K562 (cell line): ENCODE results near the gene PRR35. TPM values are rescaled to one million over a fixed set of nuclear protein-coding genes. Genes with fewer than 3 reads are reported as not detected.

Experiments
- CBX1 ChIP-seq: sonication (generic); IDR thresholded peaks from 2 replicates; pipeline ENCODE4 v1.6.1; 2016; ENCODE audit warnings: antibody characterized with exemption, low read depth, mild to moderate bottlenecking
- ETV6 ChIP-seq, 3 experiments: fragments of 150-350 bp in 1 of 3; sonication (generic) in 1 of 3; formaldehyde crosslinking in 1 of 3; IDR thresholded peaks; 2 replicates each; pipeline versions ENCODE4 v1.6.1 to v1.8.0; 2014 to 2022; ENCODE audit warnings: borderline replicate concordance in 2 of 3, low read depth in 2 of 3, antibody characterized with exemption in 1 of 3, low read length in 1 of 3, mild to moderate bottlenecking in 1 of 3, missing genetic modification reagents in 1 of 3
- HOXB6 ChIP-seq: fragments of 250-450 bp; sonication (Bioruptor Pico); IDR thresholded peaks from 2 replicates; pipeline ENCODE4 v1.5.1; 2022; ENCODE audit warnings: mild to moderate bottlenecking, borderline replicate concordance
- NKRF ChIP-seq: fragments of 450-650 bp; IDR thresholded peaks from 2 replicates; pipeline ENCODE4 v1.6.1; 2016; ENCODE audit warnings: borderline replicate concordance
- REST ChIP-seq, 2 experiments: fragments of 450-650 bp; formaldehyde crosslinking in 1 of 2; IDR thresholded peaks; 2 replicates each; pipeline versions ENCODE4 v1.4.0 to v1.6.1; 2014 to 2020; ENCODE audit warnings: mild to moderate bottlenecking in 2 of 2, borderline replicate concordance in 1 of 2, low read depth in 1 of 2
- SIRT6 ChIP-seq: IDR thresholded peaks from one replicate; pipeline ENCODE4 v1.6.1; 2012; ENCODE audit warnings: low read depth, mild to moderate bottlenecking, control low read depth, inconsistent platforms, low read length, moderate library complexity
- SMAD1 ChIP-seq: fragments of 150-350 bp; IDR thresholded peaks from 2 replicates; pipeline ENCODE4 v1.6.1; 2014; ENCODE audit warnings: low read length, low read depth; ENCODE audit not compliant: partially characterized antibody
- SMAD4 ChIP-seq: fragments of 250-450 bp; sonication (Bioruptor Pico); conservative IDR thresholded peaks from 2 replicates; pipeline ENCODE4 v1.8.0; 2021; ENCODE audit warnings: inconsistent platforms, mild to moderate bottlenecking, moderate library complexity
- TAF9B ChIP-seq: fragments of 450-650 bp; IDR thresholded peaks from 2 replicates; pipeline ENCODE4 v1.6.1; 2018; ENCODE audit warnings: mild to moderate bottlenecking; ENCODE audit not compliant: partially characterized antibody
- TRIM28 ChIP-seq: fragments of 450-650 bp; IDR thresholded peaks from 2 replicates; pipeline ENCODE4 v1.6.1; 2017
- TSHZ1 ChIP-seq: fragments of 250-450 bp; sonication (Bioruptor Pico); IDR thresholded peaks from 2 replicates; pipeline ENCODE4 v1.4.0; 2020; ENCODE audit warnings: mild to moderate bottlenecking, moderate library complexity
- XRCC3 ChIP-seq: fragments of 450-650 bp; IDR thresholded peaks from 2 replicates; pipeline ENCODE4 v1.6.1; 2017; ENCODE audit warnings: mild to moderate bottlenecking, moderate library complexity
- polyA plus RNA-seq, 8 experiments: library from polyadenylated mRNA; depleted of rRNA in 4 of 8; stranded (reverse) in 5 of 8; unstranded in 3 of 8; fragments of >200 nt; fragmentation: Nextera tagmentation in 2 of 8; fragmentation: Illumina TruSeq in 1 of 8; extraction: Ambion mirVana in 2 of 8; extraction: Trizol in 1 of 8; gene quantifications; 2 replicates each; pipeline versions ENCODE4 v1.2.1 to v1.2.3, GENCODE V29; 2011 to 2014; ENCODE audit warnings: inconsistent platforms in 1 of 8, missing spikeins in 1 of 8
- total RNA-seq, 7 experiments: library from RNA; depleted of rRNA in 6 of 7; stranded (reverse); fragments of >200 nt in 6 of 7; fragmentation: Illumina TruSeq in 2 of 7; extraction: Trizol in 2 of 7; gene quantifications; 2 replicates each; pipeline versions ENCODE4 v1.2.1 to v1.2.3, GENCODE V29; 2011 to 2021; ENCODE audit warnings: low replicate concordance in 1 of 7

The PRR35 gene
- total and polyA plus RNA-seq, 9 of the 15 experiments (the other 6 are each of a cell fraction or from before 2014, with no cell fraction given) = 0.17 to 0.45 (median 0.21) TPM; not detected in 5

- TF ChIP-seq SIRT6 (no peak), SMAD4 (CRISPR knock-in tag) (peak; percentile 83), ETV6 (IDR thresholded peaks at IDR 0.05; ENCODE audit: borderline replicate concordance in 1 of 2, low read depth in 2 of 2, low read length in 1 of 2) (no peak), ETV6 (CRISPR knock-in tag; IDR thresholded peaks at IDR 0.05; ENCODE audit: borderline replicate concordance) (no peak), TRIM28 (peak; percentile 84; the same call in 1 of the 2 replicates), XRCC3 (no peak), REST (IDR thresholded peaks at IDR 0.05; ENCODE audit: borderline replicate concordance) (peak; percentile 87), REST (CRISPR knock-in tag; IDR thresholded peaks at IDR 0.05; ENCODE audit: low read depth) (no peak), TAF9B (no peak), HOXB6 (no peak), NKRF (0 out of 2 replicates have a peak, but pooled peaks have one; percentile 29), CBX1 (peak; percentile 84; the same call in 1 of the 2 replicates), TSHZ1 (CRISPR knock-in tag) (no peak), SMAD1 (no peak)
Observed at GRCh38 chr16:578870-579405, 18.7 kb downstream of the PRR35 start (continued).
